HCT116 (cell line): ENCODE measurements around the gene TMSB4X. TPM values are rescaled to one million over a fixed set of nuclear protein-coding genes. Genes with fewer than 3 reads are reported as not detected.

Experiments used
- ATAC-seq: fragments of 200-7000 bp; cut with Tn5 transposase; 2 replicates; pipeline ENCODE4 v1.9.1; 2020; ENCODE audit warnings: mild to moderate bottlenecking, moderate library complexity
- BruUV-seq: library from RNA; stranded (reverse); fragments of 400-500 nt; replicated peaks from 2 replicates; lab custom pipeline; 2021; lab: Mats Ljungman, UMichigan
- CTCF ChIA-PET: fragments of 300-600 bp; sonication (Branson Sonifier 250); formaldehyde crosslinking; loops from one replicate; lab custom pipeline; 2021; ENCODE audit warnings: antibody characterized with exemption; lab: Charles Lee
- POLR2A ChIA-PET: fragments of 300-600, 350-600 bp; sonication (Branson Sonifier 250); formaldehyde crosslinking; loops from one replicate; lab custom pipeline; 2021; ENCODE audit warnings: antibody characterized with exemption; lab: Charles Lee
- RAD21 ChIA-PET, 2 experiments: fragments of 300-600 bp; sonication (Branson Sonifier 250); formaldehyde crosslinking; loops; one replicate each; lab custom pipeline; 2023; ENCODE audit warnings: low total read pairs in 2 of 2; ENCODE audit not compliant: uncharacterized antibody in 2 of 2, unreplicated experiment in 2 of 2, low non-redundant PET in 1 of 2; lab: Charles Lee
- DNase-seq: peaks from one replicate; pipeline ENCODE4 v3.0.0-alpha.2; 2010; ENCODE audit warnings: low read depth, low spot score
- H2AFZ ChIP-seq: fragments of 200-600 bp; shearing (Covaris generic), sonication (generic); 2 replicates; pipeline ENCODE4 v1.6.1; 2017; ENCODE audit warnings: low read depth, mixed run types, mixed read lengths, antibody characterized with exemption, low read length; ENCODE audit not compliant: poor library complexity, severe bottlenecking
- H3K27ac ChIP-seq: 2 replicates; pipeline ENCODE4 v1.5.1; 2012; ENCODE audit warnings: low read depth, low read length
- H3K27me3 ChIP-seq: fragments of 200-600 bp; sonication (generic); 2 replicates; pipeline ENCODE4 v1.6.1; 2016; ENCODE audit warnings: mixed run types, low read length, mixed read lengths; ENCODE audit not compliant: insufficient read depth
- H3K36me3 ChIP-seq, 2 experiments: fragments of 200-500 bp in 1 of 2; fragments of 200-600 bp in 1 of 2; sonication (Bioruptor generic) in 1 of 2; sonication (generic) in 1 of 2; 2 replicates each; pipeline versions ENCODE4 v1.5.1 to v1.6.1; 2014 to 2016; ENCODE audit warnings: low read length in 2 of 2, inconsistent platforms in 1 of 2, mixed read lengths in 1 of 2, mixed run types in 1 of 2; ENCODE audit not compliant: insufficient read depth in 2 of 2, control insufficient read depth in 1 of 2
- H3K4me1 ChIP-seq, 2 experiments: fragments of 200-600 bp in 1 of 2; sonication (generic) in 1 of 2; 2 replicates each; pipeline versions ENCODE4 v1.5.1 to v1.6.1; 2012 to 2017; ENCODE audit warnings: low read length in 2 of 2, inconsistent platforms in 1 of 2, mild to moderate bottlenecking in 1 of 2, mixed read lengths in 1 of 2, mixed run types in 1 of 2, moderate library complexity in 1 of 2; ENCODE audit not compliant: insufficient read depth in 2 of 2, control insufficient read depth in 1 of 2
- H3K4me2 ChIP-seq: fragments of 200-600 bp; sonication (generic); 2 replicates; pipeline ENCODE4 v1.6.1; 2017; ENCODE audit warnings: mixed run types, low read length, mixed read lengths
- H3K4me3 ChIP-seq, 2 experiments: fragments of 200-600 bp in 1 of 2; sonication (generic) in 1 of 2; replicated peaks in 1 of 2; 2 replicates each; pipeline ENCODE4 v1.5.1; 2011 to 2016; ENCODE audit warnings: low read length in 2 of 2, control low read depth in 1 of 2, low read depth in 1 of 2, mild to moderate bottlenecking in 1 of 2, mixed read lengths in 1 of 2, mixed run types in 1 of 2
- H3K79me2 ChIP-seq: fragments of 200-600 bp; sonication (generic); 2 replicates; pipeline ENCODE4 v1.6.1; 2017; ENCODE audit warnings: mild to moderate bottlenecking, mixed run types, low read length, moderate library complexity, mixed read lengths; ENCODE audit not compliant: insufficient read depth
- H3K9ac ChIP-seq: fragments of 200-600 bp; sonication (generic); 2 replicates; pipeline ENCODE4 v1.6.1; 2016; ENCODE audit warnings: low read length, mixed read lengths
- H3K9me2 ChIP-seq: fragments of 200-600 bp; sonication (generic), shearing (Covaris generic); 2 replicates; pipeline ENCODE4 v1.6.1; 2017; ENCODE audit warnings: mixed run types, mild to moderate bottlenecking, moderate library complexity; ENCODE audit not compliant: insufficient read depth
- H3K9me3 ChIP-seq, 2 experiments: fragments of 200-500 bp in 1 of 2; fragments of 200-600 bp in 1 of 2; sonication (Bioruptor generic) in 1 of 2; sonication (generic) in 1 of 2; 2 replicates each; pipeline ENCODE4 v1.6.1; 2014 to 2017; ENCODE audit warnings: low read length in 2 of 2, mixed read lengths in 2 of 2, inconsistent platforms in 1 of 2, low read depth in 1 of 2, mild to moderate bottlenecking in 1 of 2, mixed run types in 1 of 2, moderate library complexity in 1 of 2; ENCODE audit not compliant: control insufficient read depth in 1 of 2, insufficient read depth in 1 of 2
- H4K20me1 ChIP-seq: fragments of 200-600 bp; sonication (generic), shearing (Covaris generic); 2 replicates; pipeline ENCODE4 v1.6.1; 2017; ENCODE audit warnings: mixed run types, mild to moderate bottlenecking, moderate library complexity; ENCODE audit not compliant: insufficient read depth
- JUND ChIP-seq: IDR thresholded peaks from 2 replicates; pipeline ENCODE4 v1.6.1; 2012
- POLR2AphosphoS5 ChIP-seq: IDR thresholded peaks from 2 replicates; pipeline ENCODE4 v1.6.1; 2011; ENCODE audit warnings: mild to moderate bottlenecking, low read depth, low read length, moderate library complexity
- SIN3A ChIP-seq: IDR thresholded peaks from 2 replicates; pipeline ENCODE4 v1.6.1; 2012; ENCODE audit warnings: low read depth
- SP1 ChIP-seq: IDR thresholded peaks from 2 replicates; pipeline ENCODE4 v1.6.1; 2012; ENCODE audit warnings: low read depth
- TCF7L2 ChIP-seq: IDR thresholded peaks from 2 replicates; pipeline ENCODE4 v1.7.0; 2011; ENCODE audit warnings: borderline replicate concordance, inconsistent platforms; ENCODE audit not compliant: insufficient read depth, insufficient read length; ENCODE audit errors: extremely low read depth
- intact Hi-C: fragments of 100-400 bp; cut with micrococcal nuclease; formaldehyde crosslinking; loops from 2 replicates; pipeline ENCODE4 v1.10.0; 2022
- total RNA-seq: library from RNA; stranded (reverse); gene quantifications from one replicate; pipeline ENCODE4 v1.2.1, GENCODE V29; 2021; ENCODE audit not compliant: unreplicated experiment
- TF ChIP-seq, protein P1 (sequence below), 3 experiments: fragments of 200-600 bp in 1 of 3; sonication (generic) in 1 of 3; IDR thresholded peaks in 2 of 3; conservative IDR thresholded peaks in 1 of 3; 2 replicates each; pipeline ENCODE4 v1.5.1; 2012 to 2017; ENCODE audit warnings: low read depth in 2 of 3, low read length in 2 of 3, antibody characterized with exemption in 1 of 3, borderline replicate concordance in 1 of 3, control low read depth in 1 of 3, mild to moderate bottlenecking in 1 of 3, mixed read lengths in 1 of 3, mixed run types in 1 of 3, moderate library complexity in 1 of 3; ENCODE audit not compliant: insufficient read depth in 1 of 3

The TMSB4X gene
- total RNA-seq, 1 experiment from 2014 or later: 407 TPM

DNA sequence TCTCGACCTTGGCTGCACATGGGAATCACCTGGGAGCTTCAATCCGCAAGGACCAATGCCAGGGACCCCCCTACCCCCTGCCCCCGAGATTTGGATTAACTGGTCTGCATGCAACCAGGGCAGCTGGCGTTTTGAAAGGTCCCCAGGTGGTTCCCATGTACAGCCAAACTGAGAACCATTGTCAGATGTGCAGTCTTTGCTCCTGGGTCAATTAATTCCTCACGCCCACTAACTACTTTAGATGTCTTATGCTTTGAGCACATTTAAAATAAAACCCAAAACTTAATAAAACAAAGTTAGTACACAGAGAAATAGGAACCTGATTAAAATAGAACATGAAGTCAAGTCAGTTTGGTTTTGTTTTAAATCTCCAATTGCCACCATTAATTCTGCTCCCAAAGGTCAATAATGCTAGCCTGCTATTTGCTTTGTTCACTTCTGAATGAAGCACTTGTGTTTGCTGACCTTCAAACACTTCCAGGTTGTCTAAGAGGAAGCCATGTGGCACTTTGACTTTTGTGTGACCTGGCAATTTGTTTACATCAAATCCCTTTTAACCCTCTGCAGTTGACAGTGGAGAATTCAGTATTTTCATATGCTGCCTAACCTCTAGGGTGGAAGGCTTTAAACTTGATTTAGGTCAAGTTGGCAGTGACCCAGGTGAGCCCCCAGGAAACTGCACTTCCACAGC lies 27.2 kb upstream of the TMSB4X start:
- DNase-seq: no peak
- H3K9ac ChIP-seq: no peak overlapping the region
- no TSS peak for BruUV-seq
- no peaks in the 10 kb centered on the region for H3K79me2 ChIP-seq
- POLR2A ChIA-PET: interaction anchor here (1.5 kb wide), 1 partner anchor 8 kb away, joined by 4 read pairs; no protein-coding TSS in a partner anchor
- intact Hi-C loops: loop anchor here (10.0 kb wide), 1 partner anchor 697 kb away; no protein-coding TSS in a partner anchor
- no peaks in the 10 kb centered on the region for H4K20me1 ChIP-seq
- CTCF ChIA-PET: interaction anchor here (2.2 to 2.4 kb wide), 2 partner anchors 30 to 540 kb away, joined by 7 to 42 read pairs; no protein-coding TSS in a partner anchor
- no peaks in the 10 kb centered on the region for H3K9me3 ChIP-seq
- peak overlapping the region; percentile 18; the same call in 1 of the 2 replicates for H3K27ac ChIP-seq
- H3K27me3 ChIP-seq: no peaks in the 10 kb centered on the region
- H3K4me2 ChIP-seq: peak overlapping the region; percentile 30; the same call in 1 of the 2 replicates
- H3K4me3 ChIP-seq: no peak overlapping the region
- RAD21 ChIA-PET: interaction anchor here in 1 of 2 experiments (1.5 kb wide), 1 partner anchor 540 kb away, joined by 8 read pairs; no protein-coding TSS in a partner anchor
- H2AFZ ChIP-seq: no peak overlapping the region
- H3K36me3 ChIP-seq: no peaks in the 10 kb centered on the region
- ATAC-seq: no peak
- TF ChIP-seq TCF7L2: no peak
- no peak for TF ChIP-seq POLR2AphosphoS5
- TF ChIP-seq, protein P1, sequence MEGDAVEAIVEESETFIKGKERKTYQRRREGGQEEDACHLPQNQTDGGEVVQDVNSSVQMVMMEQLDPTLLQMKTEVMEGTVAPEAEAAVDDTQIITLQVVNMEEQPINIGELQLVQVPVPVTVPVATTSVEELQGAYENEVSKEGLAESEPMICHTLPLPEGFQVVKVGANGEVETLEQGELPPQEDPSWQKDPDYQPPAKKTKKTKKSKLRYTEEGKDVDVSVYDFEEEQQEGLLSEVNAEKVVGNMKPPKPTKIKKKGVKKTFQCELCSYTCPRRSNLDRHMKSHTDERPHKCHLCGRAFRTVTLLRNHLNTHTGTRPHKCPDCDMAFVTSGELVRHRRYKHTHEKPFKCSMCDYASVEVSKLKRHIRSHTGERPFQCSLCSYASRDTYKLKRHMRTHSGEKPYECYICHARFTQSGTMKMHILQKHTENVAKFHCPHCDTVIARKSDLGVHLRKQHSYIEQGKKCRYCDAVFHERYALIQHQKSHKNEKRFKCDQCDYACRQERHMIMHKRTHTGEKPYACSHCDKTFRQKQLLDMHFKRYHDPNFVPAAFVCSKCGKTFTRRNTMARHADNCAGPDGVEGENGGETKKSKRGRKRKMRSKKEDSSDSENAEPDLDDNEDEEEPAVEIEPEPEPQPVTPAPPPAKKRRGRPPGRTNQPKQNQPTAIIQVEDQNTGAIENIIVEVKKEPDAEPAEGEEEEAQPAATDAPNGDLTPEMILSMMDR (IDR thresholded peaks at IDR 0.05 in 2 of 3, conservative IDR thresholded peaks at IDR 0.05 in 1 of 3; ENCODE audit: borderline replicate concordance in 1 of 3, insufficient read depth in 1 of 3, low read depth in 2 of 3, low read length in 2 of 3): no peak
- no peak for TF ChIP-seq SP1
- TF ChIP-seq JUND: no peak
- no peak for TF ChIP-seq SIN3A
- H3K9me2 ChIP-seq: no peaks in the 10 kb centered on the region
- peaks cover 9 to 11% of the 10 kb centered on the region in 2 experiments; a peak in 3 of 4 replicates for H3K4me1 ChIP-seq
